Measurements from ENCODE around the gene FCRLB.
"Not testable (repeated sequence)": the region's sequence is repeated elsewhere in the genome, so short reads cannot be mapped to it uniquely, and the experiment has no call there.

The FCRLB gene

DNA sequence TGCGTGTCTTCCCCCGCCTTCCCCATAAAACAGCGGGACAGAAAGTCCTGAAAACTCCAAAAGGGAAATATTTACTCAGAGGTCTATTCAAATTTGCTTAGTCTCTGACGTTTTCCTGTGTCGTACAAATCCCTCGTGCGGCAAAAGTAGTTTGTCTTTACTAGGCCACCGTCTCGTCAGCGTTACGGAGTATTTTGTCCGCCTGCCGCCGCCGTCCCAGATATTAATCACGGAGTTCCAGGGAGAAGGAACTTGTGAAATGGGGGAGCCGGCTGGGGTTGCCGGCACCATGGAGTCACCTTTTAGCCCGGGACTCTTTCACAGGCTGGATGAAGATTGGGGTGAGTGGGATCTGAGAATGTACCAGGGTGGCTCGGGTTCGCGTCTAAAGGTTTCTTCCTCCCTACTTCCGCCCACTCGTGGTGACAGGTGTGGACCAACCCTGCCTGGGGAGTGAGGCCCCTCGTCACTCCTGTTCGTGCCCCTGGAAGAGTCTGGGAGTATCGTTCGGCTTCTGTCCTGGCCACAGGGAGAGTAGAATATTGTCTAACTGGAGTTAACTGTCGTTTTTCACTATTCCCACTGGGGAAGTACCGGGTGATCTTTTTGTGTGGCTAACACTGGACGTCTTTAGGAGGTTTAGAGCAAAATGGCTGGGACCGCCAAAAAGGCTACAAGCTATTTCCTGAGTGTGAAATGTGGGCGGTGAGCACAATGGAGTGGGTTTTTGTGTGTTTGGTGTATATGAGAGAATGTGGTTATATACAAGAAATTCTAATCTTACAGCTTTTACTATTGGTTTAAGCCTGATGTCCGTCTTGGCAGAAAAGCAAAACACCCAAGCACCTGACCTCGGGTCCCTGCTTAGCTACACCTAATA lies 45.0 kb downstream of the FCRLB start, which contains the start of gene ATF6:
TSS of gene ATF6 (plus strand) at position 219 of the 880 bp plus-strand sequence. CDS start at position 260, 41 bp downstream.
- Histone ChIP-seq H3K9me3 (ENCODE audit: insufficient read depth, low read length, severe bottlenecking) (no peaks in the 10 kb centered on the region), H3K27ac (ENCODE audit: low read length) (peak within 1 kb of the TSS; percentile 96), H3K27me3 (ENCODE audit: insufficient read depth, low read length, poor library complexity) (no peaks in the 10 kb centered on the region), H3K36me3 (ENCODE audit: insufficient read depth, low read length) (no peaks in the 10 kb centered on the region; the same call in 1 of the 2 replicates), H3K4me3 (ENCODE audit: low read depth in 1 of 2, low read length in 2 of 2) (peak within 1 kb of the TSS; percentile 85 to 98), H3K79me2 (ENCODE audit: insufficient read depth, low read length) (peaks cover 56% of the 10 kb centered on the region), H3K4me1 (ENCODE audit: insufficient read depth, low read length) (peaks cover 56% of the 10 kb centered on the region), H4K20me1 (ENCODE audit: insufficient read depth, low read length) (0 out of 2 replicates have a peak, but pooled peaks cover 3% of the 10 kb centered on the region), H3K9ac (ENCODE audit: low read depth, low read length) (peak within 1 kb of the TSS; percentile 97), H3K4me2 (ENCODE audit: insufficient read depth, low read length) (peak within 1 kb of the TSS; percentile 88), H2AFZ (ENCODE audit: low read depth, low read length) (peak within 1 kb of the TSS; percentile 97)
- DNase-seq (peak; percentile 86), ATAC-seq (ENCODE audit: insufficient read depth, low read depth) (peak; percentile 77)
- TF ChIP-seq EZH2 (IDR thresholded peaks at IDR 0.05; ENCODE audit: borderline replicate concordance, low read depth, low read length, severe bottlenecking) = no peak
- TF ChIP-seq, protein P1, sequence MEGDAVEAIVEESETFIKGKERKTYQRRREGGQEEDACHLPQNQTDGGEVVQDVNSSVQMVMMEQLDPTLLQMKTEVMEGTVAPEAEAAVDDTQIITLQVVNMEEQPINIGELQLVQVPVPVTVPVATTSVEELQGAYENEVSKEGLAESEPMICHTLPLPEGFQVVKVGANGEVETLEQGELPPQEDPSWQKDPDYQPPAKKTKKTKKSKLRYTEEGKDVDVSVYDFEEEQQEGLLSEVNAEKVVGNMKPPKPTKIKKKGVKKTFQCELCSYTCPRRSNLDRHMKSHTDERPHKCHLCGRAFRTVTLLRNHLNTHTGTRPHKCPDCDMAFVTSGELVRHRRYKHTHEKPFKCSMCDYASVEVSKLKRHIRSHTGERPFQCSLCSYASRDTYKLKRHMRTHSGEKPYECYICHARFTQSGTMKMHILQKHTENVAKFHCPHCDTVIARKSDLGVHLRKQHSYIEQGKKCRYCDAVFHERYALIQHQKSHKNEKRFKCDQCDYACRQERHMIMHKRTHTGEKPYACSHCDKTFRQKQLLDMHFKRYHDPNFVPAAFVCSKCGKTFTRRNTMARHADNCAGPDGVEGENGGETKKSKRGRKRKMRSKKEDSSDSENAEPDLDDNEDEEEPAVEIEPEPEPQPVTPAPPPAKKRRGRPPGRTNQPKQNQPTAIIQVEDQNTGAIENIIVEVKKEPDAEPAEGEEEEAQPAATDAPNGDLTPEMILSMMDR (IDR thresholded peaks at IDR 0.05; ENCODE audit: borderline replicate concordance, extremely low read depth, low read length, poor library complexity, severe bottlenecking) = no peak

DNA sequence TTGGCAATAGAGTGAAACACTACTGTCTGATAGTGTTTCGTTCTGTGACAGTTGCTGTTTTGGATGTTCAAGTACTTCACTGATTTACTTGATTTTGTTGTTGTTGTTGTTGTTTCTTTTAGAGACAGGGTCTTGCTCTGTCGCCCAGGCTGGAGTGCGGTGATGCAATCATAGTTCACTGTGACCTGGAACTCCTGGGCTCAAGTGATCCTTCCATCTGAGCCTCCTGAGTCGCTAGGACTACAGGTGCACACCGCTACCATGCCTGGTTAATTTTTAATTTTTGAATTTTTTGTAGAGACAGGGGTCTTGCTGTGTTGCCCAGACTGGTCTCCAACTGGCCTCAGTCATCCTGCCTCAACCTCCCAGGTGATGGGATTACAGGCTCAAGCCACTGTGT lies 47.1 kb downstream of the FCRLB start:
- Histone ChIP-seq H3K79me2 (ENCODE audit: insufficient read depth, low read length) (peaks cover 74% of the 10 kb centered on the region), H3K4me3 (ENCODE audit: low read depth in 1 of 2, low read length in 2 of 2) (no peak overlapping the region), H3K4me2 (ENCODE audit: insufficient read depth, low read length) (peak overlapping the region; percentile 88), H4K20me1 (ENCODE audit: insufficient read depth, low read length) (peaks cover 9% of the 10 kb centered on the region; the same call in 1 of the 2 replicates), H3K27me3 (ENCODE audit: insufficient read depth, low read length, poor library complexity) (no peaks in the 10 kb centered on the region), H2AFZ (ENCODE audit: low read depth, low read length) (no peak overlapping the region), H3K27ac (ENCODE audit: low read length) (no peak overlapping the region), H3K9ac (ENCODE audit: low read depth, low read length) (peak overlapping the region; percentile 3; the same call in 1 of the 2 replicates), H3K4me1 (ENCODE audit: insufficient read depth, low read length) (peaks cover 77% of the 10 kb centered on the region), H3K9me3 (ENCODE audit: insufficient read depth, low read length, severe bottlenecking) (no peaks in the 10 kb centered on the region), H3K36me3 (ENCODE audit: insufficient read depth, low read length) (no peaks in the 10 kb centered on the region; the same call in 1 of the 2 replicates)
- DNase-seq = no peak
- TF ChIP-seq EZH2 (IDR thresholded peaks at IDR 0.05; ENCODE audit: borderline replicate concordance, low read depth, low read length, severe bottlenecking) = no peak
- TF ChIP-seq, protein P1 (IDR thresholded peaks at IDR 0.05; ENCODE audit: borderline replicate concordance, extremely low read depth, low read length, poor library complexity, severe bottlenecking) = no peak
- no peak for ATAC-seq (ENCODE audit: insufficient read depth, low read depth)

DNA sequence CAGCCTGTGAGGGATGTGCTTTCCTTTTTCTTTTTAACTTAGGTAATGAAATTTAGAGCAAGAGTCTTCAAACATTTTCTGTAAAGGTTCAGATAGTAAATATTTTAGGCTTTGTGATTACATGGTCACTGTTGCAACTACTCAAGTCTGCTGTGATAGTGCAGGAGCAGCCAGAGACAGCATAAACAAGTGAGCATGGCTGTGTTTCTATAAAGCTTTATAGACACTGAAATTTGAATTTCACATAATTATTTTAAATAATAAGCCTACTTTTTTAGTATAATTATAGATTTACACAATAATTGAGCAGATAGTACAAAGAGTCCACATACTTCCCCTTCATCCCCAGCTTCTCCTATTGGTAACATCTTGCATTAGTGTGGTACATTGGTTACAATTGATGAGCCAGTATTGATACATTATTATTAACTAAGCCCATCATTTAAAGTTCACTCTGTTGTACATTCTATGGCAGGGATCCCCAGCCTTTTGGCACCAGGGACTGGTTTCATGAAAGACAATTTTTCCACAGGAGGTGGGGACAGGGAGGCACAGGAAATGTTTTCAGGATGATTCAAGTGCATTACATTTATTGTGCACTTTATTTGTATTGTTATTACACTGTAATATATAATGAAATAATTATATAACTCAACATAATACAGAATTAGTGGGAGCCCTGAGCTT lies 47.8 kb downstream of the FCRLB start:
- TF ChIP-seq, protein P1 (IDR thresholded peaks at IDR 0.05; ENCODE audit: borderline replicate concordance, extremely low read depth, low read length, poor library complexity, severe bottlenecking) = no peak
- no peak for TF ChIP-seq EZH2 (IDR thresholded peaks at IDR 0.05; ENCODE audit: borderline replicate concordance, low read depth, low read length, severe bottlenecking)
- DNase-seq (no peak), ATAC-seq (ENCODE audit: insufficient read depth, low read depth) (no peak)
- Histone ChIP-seq H3K27me3 (ENCODE audit: insufficient read depth, low read length, poor library complexity) (no peaks in the 10 kb centered on the region), H3K4me3 (ENCODE audit: low read depth in 1 of 2, low read length in 2 of 2) (no peak overlapping the region), H3K36me3 (ENCODE audit: insufficient read depth, low read length) (no peaks in the 10 kb centered on the region; the same call in 1 of the 2 replicates), H3K9ac (ENCODE audit: low read depth, low read length) (no peak overlapping the region), H3K9me3 (ENCODE audit: insufficient read depth, low read length, severe bottlenecking) (no peaks in the 10 kb centered on the region), H3K27ac (ENCODE audit: low read length) (no peak overlapping the region), H2AFZ (ENCODE audit: low read depth, low read length) (no peak overlapping the region), H4K20me1 (ENCODE audit: insufficient read depth, low read length) (peaks cover 9% of the 10 kb centered on the region; the same call in 1 of the 2 replicates), H3K4me1 (ENCODE audit: insufficient read depth, low read length) (peaks cover 81% of the 10 kb centered on the region), H3K79me2 (ENCODE audit: insufficient read depth, low read length) (peaks cover 80% of the 10 kb centered on the region), H3K4me2 (ENCODE audit: insufficient read depth, low read length) (peak overlapping the region; percentile 88; the same call in 1 of the 2 replicates)

DNA sequence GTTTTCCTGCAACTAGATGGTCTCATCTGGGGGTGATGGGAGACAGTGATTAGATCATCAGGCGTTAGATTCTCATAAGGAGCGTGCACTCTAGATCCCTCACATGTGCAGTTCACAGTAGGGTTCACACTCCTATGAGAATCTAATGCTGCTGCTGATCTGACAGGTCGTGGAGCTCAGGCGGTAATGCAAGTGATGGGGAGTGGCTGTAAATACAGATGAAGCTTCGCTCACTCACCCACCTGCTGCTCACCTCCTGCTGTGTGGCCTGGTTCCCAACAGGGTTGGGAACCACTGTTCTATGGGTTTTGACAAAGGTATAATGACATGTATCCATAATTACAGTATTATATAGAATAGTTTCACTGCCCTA lies 48.3 kb downstream of the FCRLB start:
- not testable (repeated sequence) for H3K36me3 ChIP-seq (ENCODE audit: insufficient read depth, low read length); DNase-seq; H3K4me3 ChIP-seq (ENCODE audit: low read depth in 1 of 2, low read length in 2 of 2); H4K20me1 ChIP-seq (ENCODE audit: insufficient read depth, low read length); H3K27ac ChIP-seq (ENCODE audit: low read length); ATAC-seq (ENCODE audit: insufficient read depth, low read depth); H3K9me3 ChIP-seq (ENCODE audit: insufficient read depth, low read length, severe bottlenecking); H2AFZ ChIP-seq (ENCODE audit: low read depth, low read length); H3K27me3 ChIP-seq (ENCODE audit: insufficient read depth, low read length, poor library complexity); H3K9ac ChIP-seq (ENCODE audit: low read depth, low read length)
- H3K79me2 ChIP-seq (ENCODE audit: insufficient read depth, low read length) = peaks cover 86% of the 10 kb centered on the region
- H3K4me2 ChIP-seq (ENCODE audit: insufficient read depth, low read length) = peak overlapping the region; percentile 25; the same call in 1 of the 2 replicates
- peaks cover 85% of the 10 kb centered on the region for H3K4me1 ChIP-seq (ENCODE audit: insufficient read depth, low read length)
